Fibroblast of the aortic adventitia (primary cell): ENCODE measurements around the gene ZNF276. TPM values are rescaled to one million over a fixed set of nuclear protein-coding genes. Genes with fewer than 3 reads are reported as not detected.

ENCODE experiments used
- DNase-seq: peaks from one replicate; pipeline ENCODE4 v3.0.0-alpha.2; 2010; ENCODE audit warnings: low read depth
- H3K4me3 ChIP-seq: 2 replicates; pipeline ENCODE4 v1.5.1; 2011; ENCODE audit warnings: low read depth, mild to moderate bottlenecking, control low read depth, low read length, moderate library complexity
- total RNA-seq: library from RNA; depleted of rRNA; stranded (reverse); fragments of >200 nt; gene quantifications from 2 replicates; pipeline ENCODE4 v1.2.3, GENCODE V29; 2012; ENCODE audit warnings: low replicate concordance
- TF ChIP-seq, protein P1 (sequence below): IDR thresholded peaks from 2 replicates; pipeline ENCODE4 v1.5.1; 2011; ENCODE audit warnings: mild to moderate bottlenecking, low read length, control low read depth, inconsistent platforms; ENCODE audit not compliant: insufficient read depth

ZNF276 gene
- total RNA-seq, 1 donor = 10.4 TPM

DNA sequence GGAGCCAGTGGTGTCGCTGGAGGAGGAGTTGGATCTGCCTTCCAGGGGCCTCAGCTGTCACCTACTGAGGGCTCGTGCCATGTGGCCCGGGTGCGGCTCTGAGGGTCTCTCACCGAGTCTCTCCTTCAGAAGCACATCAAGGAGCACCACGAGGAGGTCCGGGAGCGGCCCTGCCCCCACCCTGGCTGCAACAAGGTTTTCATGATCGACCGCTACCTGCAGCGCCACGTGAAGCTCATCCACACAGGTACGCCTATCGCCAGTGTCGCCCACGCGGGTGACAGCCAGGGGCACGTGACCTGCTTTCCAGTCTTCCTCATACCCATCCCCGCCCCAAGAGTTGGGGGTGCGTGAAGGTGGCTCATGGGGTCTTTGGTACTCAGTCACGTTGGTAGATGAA lies 12.5 kb downstream of the ZNF276 start:
- H3K4me3 ChIP-seq = no peak overlapping the region
- no peak for DNase-seq
- TF ChIP-seq, protein P1, sequence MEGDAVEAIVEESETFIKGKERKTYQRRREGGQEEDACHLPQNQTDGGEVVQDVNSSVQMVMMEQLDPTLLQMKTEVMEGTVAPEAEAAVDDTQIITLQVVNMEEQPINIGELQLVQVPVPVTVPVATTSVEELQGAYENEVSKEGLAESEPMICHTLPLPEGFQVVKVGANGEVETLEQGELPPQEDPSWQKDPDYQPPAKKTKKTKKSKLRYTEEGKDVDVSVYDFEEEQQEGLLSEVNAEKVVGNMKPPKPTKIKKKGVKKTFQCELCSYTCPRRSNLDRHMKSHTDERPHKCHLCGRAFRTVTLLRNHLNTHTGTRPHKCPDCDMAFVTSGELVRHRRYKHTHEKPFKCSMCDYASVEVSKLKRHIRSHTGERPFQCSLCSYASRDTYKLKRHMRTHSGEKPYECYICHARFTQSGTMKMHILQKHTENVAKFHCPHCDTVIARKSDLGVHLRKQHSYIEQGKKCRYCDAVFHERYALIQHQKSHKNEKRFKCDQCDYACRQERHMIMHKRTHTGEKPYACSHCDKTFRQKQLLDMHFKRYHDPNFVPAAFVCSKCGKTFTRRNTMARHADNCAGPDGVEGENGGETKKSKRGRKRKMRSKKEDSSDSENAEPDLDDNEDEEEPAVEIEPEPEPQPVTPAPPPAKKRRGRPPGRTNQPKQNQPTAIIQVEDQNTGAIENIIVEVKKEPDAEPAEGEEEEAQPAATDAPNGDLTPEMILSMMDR = no peak

DNA sequence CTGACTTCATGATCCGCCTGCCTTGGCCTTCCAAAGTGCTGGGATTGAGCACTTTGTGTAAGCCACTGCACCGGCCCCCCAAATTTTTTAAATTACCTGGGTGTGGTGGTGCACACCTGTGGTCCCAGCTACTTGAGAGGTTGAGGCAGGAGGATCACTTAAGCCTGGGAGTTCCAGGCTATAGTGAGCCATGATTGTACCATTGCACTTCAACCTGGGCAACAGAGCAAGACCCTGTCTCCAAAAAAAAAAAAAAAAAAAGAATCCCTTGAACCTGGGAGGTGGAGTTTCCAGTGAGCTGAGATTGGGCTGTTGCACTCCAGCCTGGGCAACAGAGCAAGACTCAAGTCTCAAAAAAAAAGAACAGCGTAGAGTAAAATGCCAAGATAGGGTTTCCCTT lies 15.2 kb downstream of the ZNF276 start:
- DNase-seq = no peak
- TF ChIP-seq, protein P1 = no peak
- no peak overlapping the region for H3K4me3 ChIP-seq

DNA sequence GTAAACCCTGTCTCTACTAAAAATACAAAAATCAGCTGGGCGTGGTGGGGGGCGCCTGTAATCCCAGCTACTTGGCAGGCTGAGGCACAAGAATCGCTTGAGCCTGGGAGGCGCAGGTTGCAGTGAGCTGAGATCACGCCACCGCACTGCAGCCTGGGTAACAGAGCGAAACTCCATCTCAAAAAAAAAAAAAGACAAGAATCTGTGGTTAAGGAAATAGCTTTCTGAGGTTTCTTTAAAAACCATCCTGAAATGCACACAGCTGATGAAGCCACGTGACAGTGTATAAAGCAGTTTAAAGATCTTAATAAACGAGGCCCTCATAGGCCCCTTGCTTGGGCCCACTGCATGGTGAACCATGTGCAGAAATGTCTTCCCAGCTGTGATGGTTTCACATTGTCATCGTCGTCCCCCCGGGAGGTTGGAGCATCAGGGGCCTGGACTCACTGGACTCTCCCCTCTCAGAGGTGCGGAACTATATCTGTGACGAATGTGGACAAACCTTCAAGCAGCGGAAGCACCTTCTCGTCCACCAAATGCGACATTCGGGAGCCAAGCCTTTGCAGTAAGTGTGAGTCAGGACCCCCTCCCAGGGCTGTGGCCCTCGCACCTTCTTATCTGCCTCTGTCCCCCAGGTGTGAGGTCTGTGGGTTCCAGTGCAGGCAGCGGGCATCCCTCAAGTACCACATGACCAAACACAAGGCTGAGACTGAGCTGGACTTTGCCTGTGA lies 16.2 kb downstream of the ZNF276 start:
- TF ChIP-seq, protein P1 = no peak

DNA sequence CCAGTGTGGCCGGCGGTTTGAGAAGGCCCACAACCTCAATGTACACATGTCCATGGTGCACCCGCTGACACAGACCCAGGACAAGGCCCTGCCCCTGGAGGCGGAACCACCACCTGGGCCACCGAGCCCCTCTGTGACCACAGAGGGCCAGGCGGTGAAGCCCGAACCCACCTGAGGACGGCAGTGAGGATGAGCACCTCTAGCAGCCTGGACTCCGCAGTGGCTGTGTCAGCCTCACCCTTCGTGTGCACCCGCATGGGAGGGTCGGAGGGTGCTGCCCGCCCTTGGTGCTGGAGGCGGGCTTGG lies 16.7 kb downstream of the ZNF276 start:
- TF ChIP-seq, protein P1 = no peak
- no peak for DNase-seq
- no peak overlapping the region for H3K4me3 ChIP-seq

More for the DNA sequence above, 16.2 kb downstream of the ZNF276 start:
- no peak overlapping the region for H3K4me3 ChIP-seq
- DNase-seq = no peak

DNA sequence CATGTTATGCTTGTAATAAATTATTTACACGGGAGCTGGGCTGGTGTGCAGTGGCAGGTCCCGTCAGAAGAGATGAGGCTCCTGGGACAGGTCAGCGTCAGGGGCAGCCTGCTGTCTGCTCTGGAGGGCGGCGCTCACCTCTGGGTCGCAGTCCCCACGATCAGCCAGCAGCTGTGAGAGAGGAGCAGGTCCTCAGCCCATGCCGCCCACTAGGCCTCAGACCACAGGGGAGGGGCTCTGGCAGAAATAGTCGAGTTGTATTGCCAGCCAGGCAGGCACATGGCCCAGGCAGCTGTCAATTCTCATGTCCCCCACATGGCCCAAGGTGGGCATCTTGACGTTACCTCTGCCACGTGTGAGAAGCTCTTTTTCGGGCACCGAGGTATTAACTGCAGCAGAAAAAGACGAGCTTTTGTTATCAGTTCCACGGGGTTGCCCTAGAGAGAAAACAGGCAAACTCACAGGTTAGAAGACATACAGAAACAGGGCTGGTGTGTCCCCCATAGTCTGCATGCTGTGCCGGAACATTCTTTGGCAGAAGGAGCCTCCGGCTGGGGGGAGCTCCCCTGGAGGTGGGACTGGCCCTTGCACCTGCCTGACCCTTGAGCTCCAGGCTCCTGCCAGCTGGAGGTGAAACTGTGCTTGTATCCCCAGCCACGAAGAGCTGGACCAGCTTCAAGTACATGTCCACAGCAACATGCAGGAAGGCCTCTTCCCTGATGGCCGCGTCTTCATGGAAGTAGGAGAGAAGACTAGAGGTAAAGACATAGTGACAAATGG lies 17.4 kb downstream of the ZNF276 start:
- TF ChIP-seq, protein P1 = no peak
- DNase-seq = no peak
- H3K4me3 ChIP-seq = no peak overlapping the region

DNA sequence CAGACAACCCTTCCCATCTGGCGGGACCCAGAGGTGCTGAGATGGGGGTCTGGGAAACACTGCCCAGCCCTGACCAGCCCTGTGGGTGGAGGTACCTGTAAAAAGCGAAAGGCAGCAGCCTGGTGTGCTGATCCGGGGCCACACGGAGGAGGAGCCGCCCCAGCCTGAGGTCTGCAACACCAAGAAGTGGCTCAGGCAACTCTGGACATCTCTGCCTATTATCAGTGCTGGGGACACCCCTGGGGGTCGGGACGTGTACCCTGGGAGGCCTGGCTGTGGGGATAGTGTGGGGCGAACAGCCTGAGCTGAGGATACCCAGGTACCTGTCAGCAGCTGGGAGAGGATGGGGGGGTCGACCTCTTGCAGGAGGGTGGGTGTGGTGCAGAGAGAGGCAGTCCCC lies 18.0 kb downstream of the ZNF276 start:
- no peak for DNase-seq
- H3K4me3 ChIP-seq = no peak overlapping the region
- TF ChIP-seq, protein P1 = no peak
